ENCODE measurements around the gene MAGEA1. TPM values are rescaled to one million over a fixed set of nuclear protein-coding genes. Genes with fewer than 3 reads are reported as not detected.

MAGEA1 gene
- total RNA-seq, 4 donors from 2014 or later, result not detected

GRCh38 chrX:153200462-153200861, 21.4 kb downstream of the MAGEA1 start:
- no peak overlapping the region for H3K4me3 ChIP-seq
- no peaks in the 10 kb centered on the region for H3K36me3 ChIP-seq
- no peaks in the 10 kb centered on the region for H3K4me1 ChIP-seq
- WGBS, 2 donors, result 52 to 71% methylated on average over 2 of the region's 2 CpGs
- H3K9me3 ChIP-seq, result no peaks in the 10 kb centered on the region
- no peak for DNase-seq
- no peaks in the 10 kb centered on the region for H3K27me3 ChIP-seq
- intact Hi-C loops (cut with DNase I), result no loop called here
- TF ChIP-seq CTCF (IDR thresholded peaks at IDR 0.05), result no peak
- TF ChIP-seq POLR2A (IDR thresholded peaks at IDR 0.05), result no peak
- no peak overlapping the region for H3K27ac ChIP-seq

- 79 to 84% methylated on average over 8 of the region's 8 CpGs for WGBS, 2 donors
- Histone ChIP-seq H3K27ac (no peak overlapping the region), H3K36me3 (no peaks in the 10 kb centered on the region), H3K9me3 (no peaks in the 10 kb centered on the region), H3K27me3 (no peaks in the 10 kb centered on the region), H3K4me1 (no peaks in the 10 kb centered on the region), H3K4me3 (no peak overlapping the region)
- intact Hi-C loops (cut with DNase I), result no loop called here
- no peak for TF ChIP-seq CTCF (IDR thresholded peaks at IDR 0.05)
- no peak for TF ChIP-seq POLR2A (IDR thresholded peaks at IDR 0.05)
- DNase-seq, result no peak
Observed at GRCh38 chrX:153206425-153207046, 27.5 kb downstream of the MAGEA1 start.

- Histone ChIP-seq H3K27ac (no peak overlapping the region), H3K9me3 (no peaks in the 10 kb centered on the region), H3K27me3 (no peaks in the 10 kb centered on the region), H3K4me1 (no peaks in the 10 kb centered on the region), H3K36me3 (no peaks in the 10 kb centered on the region), H3K4me3 (no peak overlapping the region)
- TF ChIP-seq POLR2A (IDR thresholded peaks at IDR 0.05), result no peak
- TF ChIP-seq CTCF (IDR thresholded peaks at IDR 0.05), result no peak
- DNase-seq, result no peak
- intact Hi-C loops (cut with DNase I), result no loop called here
- 69 to 77% methylated on average over 3 of the region's 3 CpGs for WGBS, 2 donors
Observed at GRCh38 chrX:153209347-153209746, 30.3 kb downstream of the MAGEA1 start.

- WGBS, 2 donors, result 50 to 61% methylated on average over 1 to 2 of the region's 2 CpGs
- intact Hi-C loops (cut with DNase I), result no loop called here
Observed at GRCh38 chrX:153214934-153215333, 35.9 kb downstream of the MAGEA1 start.

DNA sequence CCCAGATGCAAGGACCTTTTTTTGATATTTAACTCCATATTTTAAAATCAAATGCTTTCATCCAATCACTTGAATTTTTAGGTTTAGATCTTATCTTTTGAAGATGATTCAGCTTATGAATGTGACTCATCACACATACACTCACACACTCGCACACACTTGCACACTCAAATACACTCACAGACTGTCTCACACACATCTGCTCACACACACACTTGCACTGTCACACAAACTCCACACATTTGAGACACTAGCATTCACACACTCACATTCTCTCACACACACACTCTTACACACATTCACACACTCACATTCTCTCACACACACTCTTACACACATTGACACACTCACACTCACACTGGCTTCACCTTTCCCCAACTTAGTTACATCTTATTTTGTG, 37.8 kb downstream of the MAGEA1 start:
- H3K27me3 ChIP-seq, result no peaks in the 10 kb centered on the region
- no peak for TF ChIP-seq CTCF (IDR thresholded peaks at IDR 0.05)
- TF ChIP-seq POLR2A (IDR thresholded peaks at IDR 0.05), result no peak
- no peaks in the 10 kb centered on the region for H3K4me1 ChIP-seq
- no peak overlapping the region for H3K4me3 ChIP-seq
- no peak overlapping the region for H3K27ac ChIP-seq
- 47 to 73% methylated on average over 1 of the region's 1 CpG for WGBS, 2 donors
- H3K9me3 ChIP-seq, result no peaks in the 10 kb centered on the region
- H3K36me3 ChIP-seq, result no peaks in the 10 kb centered on the region
- intact Hi-C loops (cut with DNase I), result no loop called here
- DNase-seq, result no peak

More at GRCh38 chrX:153214934-153215333, 35.9 kb downstream of the MAGEA1 start:
- H3K36me3 ChIP-seq, result no peaks in the 10 kb centered on the region
- H3K27me3 ChIP-seq, result no peaks in the 10 kb centered on the region
- no peak overlapping the region for H3K27ac ChIP-seq
- no peaks in the 10 kb centered on the region for H3K4me1 ChIP-seq
- DNase-seq, result no peak
- TF ChIP-seq POLR2A (IDR thresholded peaks at IDR 0.05), result no peak
- TF ChIP-seq CTCF (IDR thresholded peaks at IDR 0.05), result no peak
- no peaks in the 10 kb centered on the region for H3K9me3 ChIP-seq
- no peak overlapping the region for H3K4me3 ChIP-seq

Data from esophagus squamous epithelium (tissue), 5 donors.